Bone marrow (tissue), 2 donors: ENCODE data around the gene RARA.
"Not testable (repeated sequence)": the region's sequence is repeated elsewhere in the genome, so short reads cannot be mapped to it uniquely, and the experiment has no call there.

Experiments used
- DNase-seq, 2 donors: peaks; one replicate each; lab custom pipeline; 2025; lab: John Stamatoyannopoulos, UW

Gene RARA

GRCh38 chr17:40358323-40359038 lies 49.5 kb downstream of the RARA start:
- DNase-seq, result peak; percentile 56 to 67

GRCh38 chr17:40360091-40360490 lies 51.1 kb downstream of the RARA start:
- DNase-seq, result no peak

GRCh38 chr17:40361063-40361924 lies 52.3 kb downstream of the RARA start:
- no peak for DNase-seq

- no peak for DNase-seq
Measured at GRCh38 chr17:40361925-40362695, 53.1 kb downstream of the RARA start.

- DNase-seq, result peak; percentile 49 to 52
Measured at GRCh38 chr17:40362696-40363110, 53.7 kb downstream of the RARA start.

GRCh38 chr17:40363111-40363827 lies 54.3 kb downstream of the RARA start:
- no peak for DNase-seq

- no peak for DNase-seq
Measured at GRCh38 chr17:40364121-40364861, 55.3 kb downstream of the RARA start, which contains the start of gene GJD3. Gene GJD3, minus strand, starts transcription at chr17:40364737. Its CDS starts 922 bp downstream, at chr17:40363815.

- no peak for DNase-seq
Measured at GRCh38 chr17:40364906-40365305, 55.9 kb downstream of the RARA start.

GRCh38 chr17:40366076-40366860 lies 57.3 kb downstream of the RARA start:
- DNase-seq, result no peak

- no peak for DNase-seq
Measured at GRCh38 chr17:40366861-40367518, 58.0 kb downstream of the RARA start.

GRCh38 chr17:40367728-40368127 lies 58.7 kb downstream of the RARA start:
- not testable (repeated sequence) for DNase-seq

GRCh38 chr17:40369923-40370322 lies 60.9 kb downstream of the RARA start:
- DNase-seq, result no peak

GRCh38 chr17:40371261-40371929 lies 62.4 kb downstream of the RARA start:
- DNase-seq, result no peak

- no peak for DNase-seq
Measured at GRCh38 chr17:40372031-40372430, 63.1 kb downstream of the RARA start.

- not testable (repeated sequence) for DNase-seq
Measured at GRCh38 chr17:40372644-40373043, 63.7 kb downstream of the RARA start.

GRCh38 chr17:40373324-40373723 lies 64.3 kb downstream of the RARA start:
- no peak for DNase-seq

GRCh38 chr17:40373999-40374398 lies 65.0 kb downstream of the RARA start:
- no peak for DNase-seq

- DNase-seq, result no peak
Measured at GRCh38 chr17:40374821-40375498, 66.0 kb downstream of the RARA start.
